Muscle layer of colon (tissue), 2 donors: Measurements from ENCODE around the gene HOXB2.

Source experiments
- H3K27ac ChIP-seq: one replicate; pipeline ENCODE4 v1.7.0; 2013; ENCODE audit warnings: low read depth, mild to moderate bottlenecking, low read length, moderate library complexity
- H3K27me3 ChIP-seq, 2 donors: one replicate each; pipeline ENCODE4 v1.7.0; 2013; ENCODE audit warnings: low read length in 2 of 2, mild to moderate bottlenecking in 2 of 2; ENCODE audit not compliant: insufficient read depth in 2 of 2, control insufficient read depth in 1 of 2
- H3K36me3 ChIP-seq: one replicate; pipeline ENCODE4 v1.7.0; 2013; ENCODE audit warnings: mild to moderate bottlenecking, low read length; ENCODE audit not compliant: insufficient read depth
- H3K4me1 ChIP-seq: one replicate; pipeline ENCODE4 v1.7.0; 2013; ENCODE audit warnings: mild to moderate bottlenecking, low read length; ENCODE audit not compliant: insufficient read depth
- H3K4me3 ChIP-seq, 2 donors: one replicate each; pipeline ENCODE4 v1.7.0; 2013; ENCODE audit warnings: low read length in 2 of 2, low read depth in 1 of 2, mild to moderate bottlenecking in 1 of 2, moderate library complexity in 1 of 2
- H3K9ac ChIP-seq: one replicate; pipeline ENCODE4 v1.7.0; 2013; ENCODE audit warnings: low read length
- H3K9me3 ChIP-seq: one replicate; pipeline ENCODE4 v1.7.0; 2013; ENCODE audit warnings: mild to moderate bottlenecking, low read length
- donor health status: abdominal sarcoma.
- donor health status: Adenocarcinoma of cecum.

Gene HOXB2

DNA sequence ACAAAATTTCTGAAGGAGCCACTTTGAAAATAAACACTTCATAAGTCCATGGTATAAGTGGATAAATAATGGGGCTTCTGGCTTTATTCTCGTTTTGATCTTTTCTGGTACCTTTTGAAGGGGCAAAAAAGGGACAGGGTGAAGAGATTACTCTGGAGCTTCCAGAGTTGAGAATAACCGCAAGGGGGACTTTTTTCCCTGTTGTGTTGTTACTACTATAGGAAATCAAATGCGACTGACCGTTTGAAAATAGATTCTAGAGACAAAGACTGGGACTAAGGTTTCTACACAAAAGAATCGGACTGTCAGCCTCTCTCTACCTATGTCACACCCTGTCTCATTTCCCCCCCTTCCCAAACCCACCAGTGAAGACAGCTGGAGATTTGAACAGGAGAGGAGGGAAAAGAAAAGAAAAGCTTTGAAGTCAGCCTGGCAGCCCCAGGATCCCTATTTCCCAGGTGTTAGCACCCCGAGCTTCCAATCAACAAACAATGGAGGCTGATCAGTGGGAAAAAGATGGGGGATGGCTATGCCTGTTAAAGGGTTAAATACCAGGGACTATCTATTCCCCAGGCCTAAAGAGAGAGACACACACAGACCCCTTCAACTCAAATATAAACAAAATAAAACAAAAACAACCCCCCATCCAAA, 24.9 kb upstream of the HOXB2 start:
- Histone ChIP-seq H3K27me3 (no peaks in the 10 kb centered on the region), H3K4me1 (peaks cover 85% of the 10 kb centered on the region), H3K36me3 (peaks cover 10% of the 10 kb centered on the region), H3K4me3 (peak overlapping the region; percentile 11 to 51), H3K9ac (peak overlapping the region; percentile 75), H3K27ac (peak overlapping the region; percentile 95), H3K9me3 (no peaks in the 10 kb centered on the region)

DNA sequence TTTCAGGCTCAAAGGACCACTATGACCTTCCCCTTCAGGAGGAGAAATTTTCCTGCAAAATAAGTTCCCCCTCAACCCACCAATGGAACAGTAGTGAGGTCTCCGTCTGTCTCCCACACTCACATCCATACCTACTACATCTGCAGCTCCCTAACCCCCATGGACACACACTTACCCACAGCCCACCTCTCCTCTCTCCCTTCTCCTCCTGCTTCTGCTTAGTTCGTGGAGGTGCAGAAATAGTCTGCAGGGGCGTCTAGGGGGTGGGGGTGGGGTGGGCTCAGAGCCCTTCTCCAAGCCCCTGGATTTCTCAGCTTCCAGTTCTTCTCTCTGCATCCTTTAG, 24.3 kb upstream of the HOXB2 start:
- peak overlapping the region; percentile 75 for H3K9ac ChIP-seq
- H3K4me3 ChIP-seq: peak overlapping the region in 1 of 2 donors; percentile 51
- H3K9me3 ChIP-seq: no peaks in the 10 kb centered on the region
- peak overlapping the region; percentile 95 for H3K27ac ChIP-seq
- peaks cover 10% of the 10 kb centered on the region for H3K36me3 ChIP-seq
- peaks cover 83% of the 10 kb centered on the region for H3K4me1 ChIP-seq
- H3K27me3 ChIP-seq: no peaks in the 10 kb centered on the region

DNA sequence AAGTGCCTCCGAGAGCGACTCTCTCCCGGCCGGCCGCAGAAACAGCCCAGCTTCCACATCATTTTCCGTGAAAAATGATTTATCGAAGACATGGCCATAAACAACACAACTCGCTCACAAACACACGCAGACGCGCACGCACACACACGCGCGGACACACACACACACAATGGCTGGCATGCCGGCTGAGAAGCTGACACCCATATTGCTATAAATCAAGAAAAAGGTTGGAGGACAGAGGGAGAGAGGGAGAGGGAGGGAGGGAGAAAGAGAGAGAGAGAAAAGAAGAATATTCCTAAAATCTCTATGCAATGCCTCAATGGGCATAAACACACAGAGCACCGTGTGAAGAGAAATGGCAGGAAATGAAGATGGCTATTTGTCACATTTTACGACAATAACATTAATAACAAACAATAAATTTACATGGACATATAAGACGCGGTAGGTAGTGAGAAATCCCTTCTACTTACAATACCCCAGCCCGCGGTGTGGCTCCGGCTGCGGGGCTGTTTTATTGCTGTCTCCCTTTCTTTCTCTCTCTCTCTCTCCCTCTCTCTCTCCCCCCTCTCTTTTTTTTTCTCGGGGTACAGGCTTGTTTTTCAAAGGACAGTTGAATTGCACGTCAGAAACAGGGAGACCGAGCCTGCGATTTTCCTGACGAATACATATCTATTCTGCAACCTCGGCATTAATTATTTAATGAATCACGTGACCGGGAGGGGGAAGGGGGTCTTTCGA, 23.8 kb upstream of the HOXB2 start:
- H3K36me3 ChIP-seq: peaks cover 10% of the 10 kb centered on the region
- no peaks in the 10 kb centered on the region for H3K9me3 ChIP-seq
- peak overlapping the region; percentile 95 for H3K27ac ChIP-seq
- H3K27me3 ChIP-seq: no peaks in the 10 kb centered on the region
- peak overlapping the region; percentile 25 to 46 for H3K4me3 ChIP-seq
- H3K9ac ChIP-seq: peak overlapping the region; percentile 14
- peaks cover 80% of the 10 kb centered on the region for H3K4me1 ChIP-seq

DNA sequence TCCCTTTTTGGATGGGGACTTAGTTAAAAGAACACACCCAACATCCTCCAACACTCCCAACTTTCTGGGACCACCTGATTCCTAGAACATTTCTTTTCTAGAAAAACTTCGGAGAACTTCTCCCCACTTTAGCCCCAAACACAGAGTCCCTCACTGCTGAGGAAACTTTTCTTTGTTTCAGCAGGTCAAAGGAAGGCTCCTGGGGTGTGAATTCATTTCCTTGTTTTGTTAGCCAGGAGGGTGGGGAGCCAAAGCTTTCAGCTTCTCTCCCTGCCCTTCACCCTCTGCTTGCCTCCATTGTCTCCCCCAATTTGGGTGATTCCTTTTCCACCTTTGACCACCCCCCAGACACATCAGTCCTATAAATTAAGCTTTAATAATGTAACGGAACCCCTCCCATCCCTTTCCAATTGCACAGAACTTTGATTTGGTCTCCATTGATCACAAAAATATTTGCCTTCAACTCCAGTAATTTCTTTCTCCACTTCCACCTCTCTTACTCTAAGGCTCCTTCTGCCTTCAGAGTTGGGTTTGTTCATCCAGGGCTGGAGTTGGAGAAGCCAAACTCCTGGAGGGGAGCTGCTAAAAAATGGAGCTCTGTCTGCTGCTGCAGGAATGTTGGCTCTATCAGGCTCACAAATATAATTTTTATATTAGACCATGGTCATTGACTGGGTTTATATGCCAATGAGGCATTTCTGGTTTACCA, 22.9 kb upstream of the HOXB2 start:
- no peaks in the 10 kb centered on the region for H3K9me3 ChIP-seq
- peaks cover 81% of the 10 kb centered on the region for H3K4me1 ChIP-seq
- H3K36me3 ChIP-seq: peaks cover 10% of the 10 kb centered on the region
- peak overlapping the region; percentile 95 for H3K27ac ChIP-seq
- no peaks in the 10 kb centered on the region for H3K27me3 ChIP-seq
- peak overlapping the region in 1 of 2 donors; percentile 46 for H3K4me3 ChIP-seq
- peak overlapping the region; percentile 14 for H3K9ac ChIP-seq

DNA sequence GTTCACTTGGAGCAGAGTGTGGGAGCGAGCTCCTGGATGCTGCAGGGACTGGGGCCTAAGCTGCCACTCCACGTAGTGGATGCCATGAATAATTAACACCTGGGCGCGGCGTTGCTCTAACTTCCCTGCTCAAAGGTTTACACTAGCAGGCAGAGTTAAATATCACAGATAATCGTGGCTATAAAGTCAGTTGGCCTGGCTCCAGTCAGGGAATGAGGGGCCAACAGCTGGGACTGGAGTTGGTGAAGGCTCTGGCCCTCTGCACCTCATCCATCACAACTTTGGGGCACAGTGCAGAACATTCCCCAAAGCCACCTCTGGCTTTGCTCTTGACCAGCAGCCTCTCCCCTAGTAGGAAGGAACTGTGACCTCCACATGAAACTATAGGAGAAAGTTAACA, 22.3 kb upstream of the HOXB2 start:
- H3K27me3 ChIP-seq: no peaks in the 10 kb centered on the region
- H3K36me3 ChIP-seq: peaks cover 10% of the 10 kb centered on the region
- H3K4me3 ChIP-seq: peak overlapping the region in 1 of 2 donors; percentile 12
- no peak overlapping the region for H3K9ac ChIP-seq
- peaks cover 81% of the 10 kb centered on the region for H3K4me1 ChIP-seq
- peak overlapping the region; percentile 95 for H3K27ac ChIP-seq
- H3K9me3 ChIP-seq: no peaks in the 10 kb centered on the region

DNA sequence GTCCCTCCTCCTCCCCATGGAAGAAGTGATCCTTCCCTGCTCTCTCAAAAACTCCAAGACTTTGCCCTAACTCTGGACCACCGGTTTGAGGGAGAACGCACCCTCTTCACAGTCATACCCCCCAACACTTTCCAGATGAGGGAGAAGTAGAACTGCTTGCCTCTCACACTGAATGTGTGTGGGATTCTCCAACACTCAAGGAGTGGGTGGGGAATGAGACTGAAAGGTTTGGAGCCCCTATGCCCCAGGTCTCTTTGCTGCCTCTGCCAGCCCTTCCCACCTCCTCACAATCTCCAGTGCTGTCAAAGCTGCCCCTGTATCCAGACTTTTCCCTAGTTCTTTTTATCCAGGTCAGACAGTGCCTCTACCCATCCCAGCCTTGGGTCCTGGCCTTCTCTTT, 21.8 kb upstream of the HOXB2 start:
- H3K27ac ChIP-seq: peak overlapping the region; percentile 95
- no peaks in the 10 kb centered on the region for H3K9me3 ChIP-seq
- H3K4me3 ChIP-seq: peak overlapping the region in 1 of 2 donors; percentile 12
- peaks cover 6% of the 10 kb centered on the region for H3K36me3 ChIP-seq
- H3K27me3 ChIP-seq: no peaks in the 10 kb centered on the region
- no peak overlapping the region for H3K9ac ChIP-seq
- H3K4me1 ChIP-seq: peaks cover 81% of the 10 kb centered on the region

DNA sequence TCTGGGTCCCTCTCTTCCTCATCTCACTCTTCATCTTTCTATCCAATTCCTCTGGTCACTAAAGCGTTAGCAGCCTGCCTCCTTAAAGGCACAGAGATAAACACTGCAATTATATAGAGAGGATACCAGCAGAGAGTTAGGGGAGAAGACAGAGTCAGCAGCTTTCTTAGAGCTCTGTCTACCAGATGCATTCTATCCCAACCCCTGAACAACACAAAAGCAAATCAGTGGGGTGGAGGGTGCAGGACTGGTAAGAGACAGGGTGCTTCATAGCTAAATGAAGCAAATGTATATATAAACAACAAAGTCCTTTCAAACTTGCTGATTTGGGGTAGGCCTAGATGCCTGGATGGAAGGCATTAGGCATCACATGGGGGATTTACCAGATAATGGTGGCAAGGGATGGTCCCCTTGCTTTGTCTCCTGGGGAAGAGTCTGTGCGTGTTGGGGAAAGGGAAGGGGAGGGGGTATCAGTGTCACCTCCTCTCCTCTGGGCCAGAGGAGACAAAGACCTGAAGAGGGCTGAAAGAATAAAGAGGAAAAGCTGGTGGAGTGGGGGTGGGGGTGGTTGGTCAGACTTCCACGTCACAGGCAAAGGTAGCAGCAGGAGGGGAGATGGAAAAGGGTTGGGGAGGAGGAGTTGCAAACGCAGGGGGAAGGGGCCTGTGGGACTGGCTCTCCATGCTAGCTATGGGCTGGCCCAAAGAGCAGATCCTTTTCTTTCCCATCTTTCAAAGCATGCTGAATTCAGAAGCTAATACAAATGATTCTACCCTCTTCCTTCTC, 21.2 kb upstream of the HOXB2 start:
- Histone ChIP-seq H3K4me3 (peak overlapping the region in 1 of 2 donors; percentile 4), H3K9ac (no peak overlapping the region), H3K27me3 (no peaks in the 10 kb centered on the region), H3K4me1 (peaks cover 83% of the 10 kb centered on the region), H3K9me3 (no peaks in the 10 kb centered on the region), H3K36me3 (peaks cover 6% of the 10 kb centered on the region), H3K27ac (peak overlapping the region; percentile 95)

DNA sequence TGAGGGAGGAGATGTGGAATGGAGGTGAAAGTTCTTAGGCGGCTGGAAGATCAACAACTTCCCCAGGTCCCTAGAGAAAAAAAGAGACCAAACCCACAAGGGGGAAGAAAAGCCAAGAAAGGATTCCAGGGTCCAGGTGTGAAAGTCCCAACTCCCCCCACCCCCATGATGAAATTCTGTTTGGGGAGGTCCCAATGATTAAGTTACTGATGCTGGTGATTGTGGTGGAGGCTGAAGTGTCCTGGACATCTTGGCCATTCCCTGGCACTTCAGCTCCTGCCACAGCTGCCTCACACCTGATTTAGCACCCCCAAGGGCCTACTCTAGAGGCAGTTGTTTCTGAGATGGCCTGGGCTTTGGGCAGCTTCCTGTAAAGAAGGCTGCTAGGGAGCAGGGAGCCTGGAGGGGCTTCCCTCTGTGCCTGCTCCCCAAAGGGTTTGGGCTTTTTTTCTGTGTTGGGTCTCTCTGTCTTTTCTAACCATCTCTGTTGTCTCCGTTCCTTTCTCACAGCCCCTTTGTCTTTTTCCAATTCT, 20.2 kb upstream of the HOXB2 start:
- H3K9ac ChIP-seq: peak overlapping the region; percentile 68
- H3K27ac ChIP-seq: peak overlapping the region; percentile 77
- H3K9me3 ChIP-seq: no peaks in the 10 kb centered on the region
- H3K4me3 ChIP-seq: peak overlapping the region; percentile 41 to 56
- H3K27me3 ChIP-seq: no peaks in the 10 kb centered on the region
- H3K36me3 ChIP-seq: peaks cover 6% of the 10 kb centered on the region
- peaks cover 87% of the 10 kb centered on the region for H3K4me1 ChIP-seq

DNA sequence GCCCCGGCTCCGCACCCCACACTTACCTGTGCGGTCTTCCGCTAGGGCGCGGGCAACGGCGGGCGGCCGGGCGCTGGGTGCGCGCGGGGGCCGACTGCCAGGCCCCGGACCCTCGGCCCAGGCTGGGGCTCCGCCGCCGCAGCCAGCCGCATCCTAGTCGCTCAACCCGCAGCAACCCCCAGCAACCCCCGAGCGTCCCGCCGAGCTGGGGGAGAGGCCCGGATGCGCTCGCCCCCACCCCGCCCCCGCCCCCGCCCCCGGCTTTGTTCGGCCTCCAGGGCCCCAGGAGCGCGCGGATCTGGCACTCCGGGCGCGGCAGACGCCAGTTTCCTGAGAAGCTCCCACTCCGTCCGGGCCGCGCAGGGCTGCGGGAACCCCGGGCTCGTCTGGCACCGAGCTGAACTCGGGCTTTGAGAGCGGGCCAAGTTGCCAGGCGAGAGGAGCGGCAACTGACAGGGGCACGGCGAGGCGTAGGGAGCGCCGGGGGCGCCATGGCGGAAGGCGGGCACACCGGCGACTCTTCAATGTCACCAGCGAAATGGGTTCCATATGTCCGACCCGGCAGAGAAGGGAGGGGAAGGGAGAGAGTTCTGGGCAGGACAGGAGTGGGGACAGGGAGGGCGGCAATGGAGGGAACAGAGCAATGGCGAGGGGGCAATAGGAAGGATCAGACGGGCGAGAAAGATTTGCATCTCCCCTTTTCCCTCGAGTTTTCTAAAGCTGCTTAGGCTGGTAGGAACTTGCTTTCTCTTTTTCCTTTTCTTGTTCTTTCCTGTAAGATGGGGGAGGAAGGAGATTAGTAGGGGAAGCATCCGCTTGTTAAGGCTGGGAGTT, 19.5 kb upstream of the HOXB2 start:
- Histone ChIP-seq H3K27me3 (no peaks in the 10 kb centered on the region), H3K36me3 (peaks cover 6% of the 10 kb centered on the region), H3K9ac (peak overlapping the region; percentile 68), H3K4me1 (peaks cover 87% of the 10 kb centered on the region), H3K27ac (peak overlapping the region; percentile 77), H3K4me3 (peak overlapping the region; percentile 51 to 56), H3K9me3 (no peaks in the 10 kb centered on the region)

DNA sequence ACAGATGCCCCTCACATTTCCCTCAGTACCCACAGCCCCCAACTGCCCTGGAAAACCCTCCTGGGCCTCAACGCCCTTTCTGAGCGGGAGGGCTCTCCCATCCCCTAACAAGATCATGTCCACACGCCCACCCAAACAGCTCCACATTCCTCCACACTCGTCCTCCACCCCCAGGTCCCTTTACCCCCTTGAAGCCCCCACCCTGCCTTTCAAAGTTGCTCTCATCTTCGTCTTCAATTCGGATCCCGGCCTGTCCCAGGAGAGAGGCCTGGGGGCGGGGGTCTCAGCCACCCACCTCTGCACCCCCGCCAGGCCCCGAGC, 18.9 kb upstream of the HOXB2 start:
- H3K27ac ChIP-seq: peak overlapping the region; percentile 57
- H3K9ac ChIP-seq: peak overlapping the region; percentile 19
- H3K4me3 ChIP-seq: peak overlapping the region; percentile 37 to 51
- H3K9me3 ChIP-seq: no peaks in the 10 kb centered on the region
- H3K4me1 ChIP-seq: peaks cover 87% of the 10 kb centered on the region
- H3K27me3 ChIP-seq: no peaks in the 10 kb centered on the region
- peaks cover 6% of the 10 kb centered on the region for H3K36me3 ChIP-seq
